ENCODE data around the gene EXO1. TPM values are rescaled to one million over a fixed set of nuclear protein-coding genes. Genes with fewer than 3 reads are reported as not detected.

Gene EXO1
- total and polyA plus RNA-seq, 9 of the 15 experiments (the other 6 are each of a cell fraction or from before 2014, with no cell fraction given) = 36.0 to 125 (median 83.9) TPM

GRCh38 chr1:241847796-241848685, at the start of gene EXO1 (continued):
- no peak for TF ChIP-seq ZBTB26 (CRISPR knock-in tag; IDR thresholded peaks at IDR 0.05)
- no peak for TF ChIP-seq SMARCB1 (IDR thresholded peaks at IDR 0.05; ENCODE audit: insufficient read length, low read depth)
- no peak for TF ChIP-seq ZNF165 (CRISPR knock-in tag; IDR thresholded peaks at IDR 0.05; ENCODE audit: borderline replicate concordance)
- TF ChIP-seq ZBTB43 (CRISPR knock-in tag; IDR thresholded peaks at IDR 0.05) = peak; percentile 87
- TF ChIP-seq, protein P1, sequence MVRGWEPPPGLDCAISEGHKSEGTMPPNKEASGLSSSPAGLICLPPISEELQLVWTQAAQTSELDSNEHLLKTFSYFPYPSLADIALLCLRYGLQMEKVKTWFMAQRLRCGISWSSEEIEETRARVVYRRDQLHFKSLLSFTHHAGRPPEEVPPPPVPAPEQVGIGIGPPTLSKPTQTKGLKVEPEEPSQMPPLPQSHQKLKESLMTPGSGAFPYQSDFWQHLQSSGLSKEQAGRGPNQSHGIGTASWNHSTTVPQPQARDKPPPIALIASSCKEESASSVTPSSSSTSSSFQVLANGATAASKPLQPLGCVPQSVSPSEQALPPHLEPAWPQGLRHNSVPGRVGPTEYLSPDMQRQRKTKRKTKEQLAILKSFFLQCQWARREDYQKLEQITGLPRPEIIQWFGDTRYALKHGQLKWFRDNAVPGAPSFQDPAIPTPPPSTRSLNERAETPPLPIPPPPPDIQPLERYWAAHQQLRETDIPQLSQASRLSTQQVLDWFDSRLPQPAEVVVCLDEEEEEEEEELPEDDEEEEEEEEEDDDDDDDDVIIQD (CRISPR knock-in tag; IDR thresholded peaks at IDR 0.05) = no peak
- TF ChIP-seq, protein P2, sequence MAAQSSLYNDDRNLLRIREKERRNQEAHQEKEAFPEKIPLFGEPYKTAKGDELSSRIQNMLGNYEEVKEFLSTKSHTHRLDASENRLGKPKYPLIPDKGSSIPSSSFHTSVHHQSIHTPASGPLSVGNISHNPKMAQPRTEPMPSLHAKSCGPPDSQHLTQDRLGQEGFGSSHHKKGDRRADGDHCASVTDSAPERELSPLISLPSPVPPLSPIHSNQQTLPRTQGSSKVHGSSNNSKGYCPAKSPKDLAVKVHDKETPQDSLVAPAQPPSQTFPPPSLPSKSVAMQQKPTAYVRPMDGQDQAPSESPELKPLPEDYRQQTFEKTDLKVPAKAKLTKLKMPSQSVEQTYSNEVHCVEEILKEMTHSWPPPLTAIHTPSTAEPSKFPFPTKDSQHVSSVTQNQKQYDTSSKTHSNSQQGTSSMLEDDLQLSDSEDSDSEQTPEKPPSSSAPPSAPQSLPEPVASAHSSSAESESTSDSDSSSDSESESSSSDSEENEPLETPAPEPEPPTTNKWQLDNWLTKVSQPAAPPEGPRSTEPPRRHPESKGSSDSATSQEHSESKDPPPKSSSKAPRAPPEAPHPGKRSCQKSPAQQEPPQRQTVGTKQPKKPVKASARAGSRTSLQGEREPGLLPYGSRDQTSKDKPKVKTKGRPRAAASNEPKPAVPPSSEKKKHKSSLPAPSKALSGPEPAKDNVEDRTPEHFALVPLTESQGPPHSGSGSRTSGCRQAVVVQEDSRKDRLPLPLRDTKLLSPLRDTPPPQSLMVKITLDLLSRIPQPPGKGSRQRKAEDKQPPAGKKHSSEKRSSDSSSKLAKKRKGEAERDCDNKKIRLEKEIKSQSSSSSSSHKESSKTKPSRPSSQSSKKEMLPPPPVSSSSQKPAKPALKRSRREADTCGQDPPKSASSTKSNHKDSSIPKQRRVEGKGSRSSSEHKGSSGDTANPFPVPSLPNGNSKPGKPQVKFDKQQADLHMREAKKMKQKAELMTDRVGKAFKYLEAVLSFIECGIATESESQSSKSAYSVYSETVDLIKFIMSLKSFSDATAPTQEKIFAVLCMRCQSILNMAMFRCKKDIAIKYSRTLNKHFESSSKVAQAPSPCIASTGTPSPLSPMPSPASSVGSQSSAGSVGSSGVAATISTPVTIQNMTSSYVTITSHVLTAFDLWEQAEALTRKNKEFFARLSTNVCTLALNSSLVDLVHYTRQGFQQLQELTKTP (IDR thresholded peaks at IDR 0.05; ENCODE audit: low read depth in 1 of 2, partially characterized antibody in 2 of 2) = peak; percentile 24 to 89
- TF ChIP-seq SIN3B (IDR thresholded peaks at IDR 0.05; ENCODE audit: low read depth) = peak; percentile 80
- no peak for TF ChIP-seq PCBP2 (IDR thresholded peaks at IDR 0.05; ENCODE audit: low read depth, low read length, poor library complexity, severe bottlenecking)
- TF ChIP-seq NR2F6 (CRISPR knock-in tag; IDR thresholded peaks at IDR 0.05) = no peak
- TF ChIP-seq EZH2 (IDR thresholded peaks at IDR 0.05; ENCODE audit: borderline replicate concordance, low read depth, low read length) = no peak
- TF ChIP-seq MAFF (IDR thresholded peaks at IDR 0.05; ENCODE audit: low read length) = no peak
- TF ChIP-seq FOS (IDR thresholded peaks at IDR 0.05; ENCODE audit: extremely low read depth, insufficient read length) = no peak
- no peak for TF ChIP-seq TAF15 (IDR thresholded peaks at IDR 0.05; ENCODE audit: low read depth, low read length)
- TF ChIP-seq ESRRB (CRISPR knock-in tag; IDR thresholded peaks at IDR 0.05; ENCODE audit: borderline replicate concordance) = no peak
